Measurements from ENCODE around the gene MYOG. TPM values are rescaled to one million over a fixed set of nuclear protein-coding genes. Genes with fewer than 3 reads are reported as not detected.

MYOG gene
- total RNA-seq, 1 experiment from 2014 or later = not detected

GRCh38 chr1:203080456-203080855 lies 5.4 kb downstream of the MYOG start:
- POLR2A ChIA-PET (ENCODE audit: unreplicated experiment) = no interaction called here
- CTCF ChIA-PET = no interaction called here

GRCh38 chr1:203078478-203078877 lies 7.3 kb downstream of the MYOG start:
- DNase-seq (no peak), ATAC-seq (no peak)
- Histone ChIP-seq H3F3A (ENCODE audit: low read length, unreplicated experiment) (no peaks in the 10 kb centered on the region), H3K36me3 (ENCODE audit: low read depth, low read length) (no peaks in the 10 kb centered on the region), H3K27ac (ENCODE audit: low read length) (no peak overlapping the region), H3K79me2 (ENCODE audit: low read length) (no peaks in the 10 kb centered on the region), H2AFZ (ENCODE audit: low read length) (no peak overlapping the region), H3K27me3 (ENCODE audit: low read length) (peaks cover 14% of the 10 kb centered on the region), H3K9ac (ENCODE audit: low read length) (no peak overlapping the region), H3K9me2 (replicated peaks; ENCODE audit: low read length) (no peaks in the 10 kb centered on the region), H3K9me3 (ENCODE audit: low read length) (no peaks in the 10 kb centered on the region), H3K4me2 (ENCODE audit: low read length) (no peak overlapping the region), H4K20me1 (ENCODE audit: low read length) (no peaks in the 10 kb centered on the region), H3K4me3 (ENCODE audit: low read length) (no peak overlapping the region), H3K4me1 (ENCODE audit: insufficient read depth, low read length) (no peaks in the 10 kb centered on the region)
- ChIA-PET POLR2A (ENCODE audit: unreplicated experiment) (interaction anchor here (0.5 kb wide), 1 partner anchor 37 kb away, joined by 3 read pairs; no protein-coding TSS in a partner anchor), CTCF (no interaction called here)
- intact Hi-C loops (cut with micrococcal nuclease) = no loop called here
- no TSS peak for BruUV-seq (replicated peaks)
- no peak for TF ChIP-seq EZH2 (IDR thresholded peaks at IDR 0.05; ENCODE audit: low read length, unreplicated experiment)
- TF ChIP-seq, protein P1, sequence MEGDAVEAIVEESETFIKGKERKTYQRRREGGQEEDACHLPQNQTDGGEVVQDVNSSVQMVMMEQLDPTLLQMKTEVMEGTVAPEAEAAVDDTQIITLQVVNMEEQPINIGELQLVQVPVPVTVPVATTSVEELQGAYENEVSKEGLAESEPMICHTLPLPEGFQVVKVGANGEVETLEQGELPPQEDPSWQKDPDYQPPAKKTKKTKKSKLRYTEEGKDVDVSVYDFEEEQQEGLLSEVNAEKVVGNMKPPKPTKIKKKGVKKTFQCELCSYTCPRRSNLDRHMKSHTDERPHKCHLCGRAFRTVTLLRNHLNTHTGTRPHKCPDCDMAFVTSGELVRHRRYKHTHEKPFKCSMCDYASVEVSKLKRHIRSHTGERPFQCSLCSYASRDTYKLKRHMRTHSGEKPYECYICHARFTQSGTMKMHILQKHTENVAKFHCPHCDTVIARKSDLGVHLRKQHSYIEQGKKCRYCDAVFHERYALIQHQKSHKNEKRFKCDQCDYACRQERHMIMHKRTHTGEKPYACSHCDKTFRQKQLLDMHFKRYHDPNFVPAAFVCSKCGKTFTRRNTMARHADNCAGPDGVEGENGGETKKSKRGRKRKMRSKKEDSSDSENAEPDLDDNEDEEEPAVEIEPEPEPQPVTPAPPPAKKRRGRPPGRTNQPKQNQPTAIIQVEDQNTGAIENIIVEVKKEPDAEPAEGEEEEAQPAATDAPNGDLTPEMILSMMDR (conservative IDR thresholded peaks at IDR 0.05; ENCODE audit: low read depth, low read length) = no peak
- TF ChIP-seq EZH2phosphoT487 (IDR thresholded peaks at IDR 0.05; ENCODE audit: borderline replicate concordance, low read length) = no peak

More at GRCh38 chr1:203080456-203080855, 5.4 kb downstream of the MYOG start:
- no TSS peak for BruUV-seq (replicated peaks)
- Histone ChIP-seq H4K20me1 (ENCODE audit: low read length) (no peaks in the 10 kb centered on the region), H3K36me3 (ENCODE audit: low read depth, low read length) (no peaks in the 10 kb centered on the region), H3K9ac (ENCODE audit: low read length) (no peak overlapping the region), H3K27ac (ENCODE audit: low read length) (no peak overlapping the region), H3K4me1 (ENCODE audit: insufficient read depth, low read length) (no peaks in the 10 kb centered on the region), H3K9me2 (replicated peaks; ENCODE audit: low read length) (no peaks in the 10 kb centered on the region), H3F3A (ENCODE audit: low read length, unreplicated experiment) (no peaks in the 10 kb centered on the region), H3K27me3 (ENCODE audit: low read length) (peaks cover 14% of the 10 kb centered on the region), H3K4me3 (ENCODE audit: low read length) (no peak overlapping the region), H2AFZ (ENCODE audit: low read length) (no peak overlapping the region), H3K79me2 (ENCODE audit: low read length) (no peaks in the 10 kb centered on the region), H3K4me2 (ENCODE audit: low read length) (no peak overlapping the region), H3K9me3 (ENCODE audit: low read length) (no peaks in the 10 kb centered on the region)
- intact Hi-C loops (cut with micrococcal nuclease) = no loop called here
- TF ChIP-seq, protein P1 (conservative IDR thresholded peaks at IDR 0.05; ENCODE audit: low read depth, low read length) = no peak
- TF ChIP-seq EZH2phosphoT487 (IDR thresholded peaks at IDR 0.05; ENCODE audit: borderline replicate concordance, low read length) (no peak), EZH2 (IDR thresholded peaks at IDR 0.05; ENCODE audit: low read length, unreplicated experiment) (no peak)
- ATAC-seq = no peak
- no peak for DNase-seq

- CTCF ChIA-PET = no interaction called here
Measured at GRCh38 chr1:203077956-203078355, 7.9 kb downstream of the MYOG start.

More at GRCh38 chr1:203077956-203078355, 7.9 kb downstream of the MYOG start:
- Histone ChIP-seq H3K27me3 (ENCODE audit: low read length) (peaks cover 14% of the 10 kb centered on the region), H3K9me3 (ENCODE audit: low read length) (no peaks in the 10 kb centered on the region), H3K36me3 (ENCODE audit: low read depth, low read length) (no peaks in the 10 kb centered on the region), H3K9me2 (replicated peaks; ENCODE audit: low read length) (no peaks in the 10 kb centered on the region), H2AFZ (ENCODE audit: low read length) (no peak overlapping the region), H3K79me2 (ENCODE audit: low read length) (no peaks in the 10 kb centered on the region), H3K4me1 (ENCODE audit: insufficient read depth, low read length) (no peaks in the 10 kb centered on the region), H4K20me1 (ENCODE audit: low read length) (no peaks in the 10 kb centered on the region), H3K4me2 (ENCODE audit: low read length) (no peak overlapping the region), H3K4me3 (ENCODE audit: low read length) (no peak overlapping the region), H3F3A (ENCODE audit: low read length, unreplicated experiment) (no peaks in the 10 kb centered on the region), H3K9ac (ENCODE audit: low read length) (no peak overlapping the region), H3K27ac (ENCODE audit: low read length) (no peak overlapping the region)
- POLR2A ChIA-PET (ENCODE audit: unreplicated experiment) = no interaction called here
- ATAC-seq = no peak
- intact Hi-C loops (cut with micrococcal nuclease) = no loop called here
- no peak for TF ChIP-seq EZH2phosphoT487 (IDR thresholded peaks at IDR 0.05; ENCODE audit: borderline replicate concordance, low read length)
- TF ChIP-seq, protein P1 (conservative IDR thresholded peaks at IDR 0.05; ENCODE audit: low read depth, low read length) = no peak
- no peak for TF ChIP-seq EZH2 (IDR thresholded peaks at IDR 0.05; ENCODE audit: low read length, unreplicated experiment)
- DNase-seq = no peak
- no TSS peak for BruUV-seq (replicated peaks)
